Measurements from ENCODE around the gene PCGF3.

GRCh38 chr4:794900-795725 is 89.5 kb downstream of the PCGF3 start:
- TF ChIP-seq POLR2A (IDR thresholded peaks at IDR 0.05): no peak
- TF ChIP-seq CTCF (IDR thresholded peaks at IDR 0.05 in 4 of 5, conservative IDR thresholded peaks at IDR 0.05 in 1 of 5): no peak

Measured in gastrocnemius medialis (tissue), 4 donors.